Fibroblast of skin of left quadriceps (primary cell): ENCODE measurements around the gene SMIM22.

Experiments
- DNase-seq, 2 experiments: peaks; one replicate each; pipeline ENCODE4 v3.0.0-alpha.2; 2013; ENCODE audit warnings: low read depth in 2 of 2

SMIM22 gene, protein sequence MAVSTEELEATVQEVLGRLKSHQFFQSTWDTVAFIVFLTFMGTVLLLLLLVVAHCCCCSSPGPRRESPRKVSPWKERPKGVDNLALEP

DNA sequence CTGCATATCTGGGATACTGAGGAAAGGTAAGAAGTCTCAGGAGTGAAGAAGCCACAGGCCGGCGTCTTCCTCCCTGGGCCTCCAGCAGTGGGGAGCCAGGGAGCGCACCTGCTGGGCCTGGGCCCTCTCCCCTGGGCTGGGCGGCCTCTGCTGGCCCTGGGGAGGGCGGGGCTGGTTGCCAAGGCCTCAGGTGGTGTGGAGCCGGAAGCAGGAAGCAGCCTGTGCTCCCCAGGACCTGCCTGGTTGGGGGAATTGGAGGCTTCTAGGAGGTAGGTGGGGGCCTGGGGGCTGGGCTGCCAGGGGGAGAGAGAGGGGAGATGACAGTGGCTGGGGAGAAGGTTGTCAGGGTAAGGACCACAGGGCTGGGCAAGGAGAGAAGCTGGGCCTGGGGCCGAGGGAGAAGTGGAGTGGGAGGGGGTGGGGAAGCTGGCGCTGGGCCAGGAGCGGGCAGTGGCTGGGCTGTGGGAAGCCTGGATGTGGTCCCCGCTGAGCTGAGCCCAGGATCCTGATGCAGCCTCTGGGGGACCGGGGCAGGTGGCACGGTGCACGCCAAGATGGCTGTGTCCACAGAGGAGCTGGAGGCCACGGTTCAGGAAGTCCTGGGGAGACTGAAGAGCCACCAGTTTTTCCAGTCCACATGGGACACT, at the start of gene SMIM22:
Gene SMIM22 (plus strand): TSS at position 189 of the 647 bp plus-strand sequence. CDS start 366 bp downstream, at position 555.
- DNase-seq = no peak

DNA sequence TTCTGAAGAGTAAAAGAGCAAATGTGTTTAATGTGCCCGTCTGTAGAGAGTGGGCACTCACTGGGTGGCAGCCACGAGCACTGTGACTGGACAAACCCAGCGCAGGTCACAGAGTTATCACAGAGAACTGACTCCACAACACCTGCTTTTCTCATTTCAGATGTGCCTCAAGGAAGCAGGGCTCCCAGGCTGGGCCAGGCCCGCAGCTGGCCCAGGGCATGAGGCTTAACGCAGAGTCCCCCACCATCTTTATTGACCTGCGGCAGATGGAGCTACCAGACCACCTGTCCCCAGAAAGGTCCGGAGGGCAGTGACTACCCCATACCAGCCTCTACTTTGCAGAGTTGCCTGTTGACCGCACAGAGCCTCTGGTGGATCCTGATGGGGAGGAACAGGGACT, 49.0 kb upstream of the SMIM22 start:
- DNase-seq = no peak

DNA sequence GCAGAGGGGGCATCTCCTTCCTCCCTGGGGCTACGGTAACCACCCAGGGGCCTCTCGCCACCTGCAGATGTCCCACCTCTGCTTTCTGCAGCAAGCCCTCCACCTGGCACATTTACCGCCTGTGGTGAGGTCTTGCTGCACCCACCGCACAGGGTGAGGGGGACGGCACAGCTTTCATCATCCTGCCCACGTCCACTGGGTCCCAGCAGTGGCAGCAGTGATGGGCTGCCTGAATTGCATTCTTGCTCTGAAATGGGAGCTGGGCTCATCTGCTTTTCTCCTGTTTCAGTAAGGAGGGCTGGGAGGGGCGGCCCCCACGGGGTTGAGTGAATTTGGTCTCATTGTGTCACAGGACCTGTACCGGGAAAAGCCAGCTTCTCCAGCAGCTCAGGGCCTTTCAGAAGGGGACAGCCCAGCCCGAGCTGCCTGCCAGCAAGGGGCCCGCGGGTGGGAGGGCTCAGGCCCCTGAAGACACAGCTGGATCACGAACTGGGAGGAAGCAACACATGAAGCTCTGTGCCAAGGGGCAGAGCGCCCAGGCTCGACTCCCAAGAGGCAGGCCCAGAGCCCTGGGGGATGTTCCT, 48.1 kb upstream of the SMIM22 start:
- DNase-seq = no peak

DNA sequence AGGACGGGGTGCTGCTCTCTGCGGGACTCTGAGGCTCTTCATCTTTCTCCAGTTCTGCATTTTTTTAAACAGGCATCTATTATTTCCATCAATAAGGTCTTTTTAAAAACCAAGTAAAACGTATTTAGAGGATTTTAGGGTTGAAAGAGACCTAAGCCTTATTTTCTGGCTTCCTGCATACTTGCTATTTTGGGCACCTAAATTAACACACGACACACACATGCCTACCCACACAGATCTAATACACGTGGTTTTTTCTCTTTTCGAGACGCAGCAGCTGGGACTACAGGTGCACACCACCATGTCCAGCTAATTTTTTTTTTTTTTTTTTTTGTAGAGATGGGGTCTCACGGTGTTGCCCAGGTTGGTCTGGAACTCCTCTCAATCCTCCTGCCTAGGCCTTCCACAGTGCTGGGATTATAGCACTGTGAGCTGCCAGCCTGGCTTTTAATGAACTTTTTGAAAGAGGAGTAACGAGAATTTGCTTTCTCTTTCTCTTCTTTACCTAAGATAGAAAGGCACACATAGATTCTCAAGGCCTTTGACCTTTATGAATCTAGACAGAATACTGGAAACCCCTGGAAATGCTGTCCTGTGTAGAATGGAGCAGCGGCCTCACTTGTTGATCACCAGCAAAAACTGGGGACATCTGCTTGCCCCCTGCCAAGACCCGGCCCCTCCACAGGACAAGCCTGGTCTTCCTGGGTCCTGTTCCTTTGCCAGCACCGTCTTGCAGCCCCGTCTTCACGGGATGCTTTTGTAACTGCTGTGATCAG, 47.1 kb upstream of the SMIM22 start:
- no peak for DNase-seq

DNA sequence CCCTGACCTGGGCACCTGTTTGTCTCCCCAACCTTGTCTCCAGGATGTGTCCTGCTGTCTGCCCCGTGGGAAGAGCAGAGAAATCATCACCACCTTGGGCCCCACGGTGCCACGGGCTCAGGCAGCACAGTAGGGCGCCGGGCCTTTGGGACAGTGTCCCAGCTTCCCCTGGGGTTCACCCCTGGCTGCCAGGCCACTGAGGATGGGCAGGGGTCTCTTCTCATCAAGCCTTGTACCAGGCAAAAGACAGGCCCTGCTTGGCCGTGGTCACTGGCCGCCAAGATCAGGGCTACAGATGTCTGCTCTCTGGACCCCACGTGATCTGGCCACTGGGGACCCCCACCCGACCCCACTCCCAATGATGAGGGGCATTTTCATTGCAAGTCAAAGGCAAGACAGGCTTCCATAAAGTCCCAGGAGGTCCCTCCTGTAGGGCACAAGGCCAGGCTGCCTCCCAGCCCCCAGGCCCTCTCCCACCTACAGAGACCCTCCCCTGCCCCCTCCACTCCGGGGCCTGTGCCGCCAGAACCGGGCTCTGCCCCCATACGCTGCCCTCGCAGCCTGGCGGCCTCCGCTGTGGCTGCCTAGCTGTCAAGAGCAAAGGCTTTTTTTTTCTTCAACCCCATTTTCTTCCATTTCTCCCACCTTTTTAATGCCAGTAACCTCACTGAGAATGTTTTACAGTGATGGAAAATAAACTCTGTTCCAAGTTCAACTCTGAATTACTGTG, 46.3 kb upstream of the SMIM22 start:
- DNase-seq = no peak

DNA sequence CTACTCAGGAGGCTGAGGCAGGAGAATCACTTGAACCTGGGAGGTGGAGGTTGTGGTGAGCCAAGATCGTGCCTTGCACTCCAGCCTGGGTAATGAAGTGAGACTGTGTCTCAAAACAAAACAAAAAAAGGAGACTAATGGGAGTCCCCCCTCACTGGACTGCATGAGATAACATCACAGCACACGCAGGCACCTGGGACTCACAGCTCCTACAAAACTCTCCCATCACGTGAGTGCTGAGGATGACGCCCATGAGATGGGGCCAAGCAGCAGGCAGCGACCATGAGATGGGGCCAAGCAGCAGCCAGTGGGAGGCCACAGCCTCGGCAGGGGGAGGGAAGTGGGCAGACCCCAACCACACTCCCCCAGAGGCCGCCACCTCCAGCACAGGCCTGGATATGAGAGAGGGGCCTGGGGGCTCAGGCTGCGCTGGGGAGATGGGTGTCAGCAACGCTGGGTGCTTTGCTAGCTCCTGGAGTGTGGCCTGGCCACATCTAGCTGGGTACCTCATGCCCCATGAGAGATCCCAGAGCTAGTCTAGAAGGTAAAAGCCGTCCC, 45.4 kb upstream of the SMIM22 start:
- DNase-seq = no peak

DNA sequence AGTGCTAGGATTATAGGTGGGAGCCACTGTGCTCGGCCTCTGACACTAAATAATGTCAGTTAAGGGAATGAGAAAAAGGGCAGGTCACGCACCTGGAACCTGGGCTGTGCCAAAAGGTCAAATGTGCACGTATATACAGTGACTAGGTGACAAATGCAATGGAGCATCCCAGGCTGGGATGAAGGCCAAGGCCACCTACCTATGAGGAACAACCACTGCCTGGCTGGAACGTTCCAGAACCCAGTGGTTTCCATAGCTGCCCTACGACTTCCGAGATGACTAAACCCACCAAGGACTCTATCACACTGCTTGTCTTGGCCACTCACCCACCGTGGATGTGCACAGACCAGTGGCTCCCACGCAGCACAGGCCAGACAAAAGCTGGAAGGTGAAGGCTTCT, 44.3 kb upstream of the SMIM22 start:
- DNase-seq = no peak

DNA sequence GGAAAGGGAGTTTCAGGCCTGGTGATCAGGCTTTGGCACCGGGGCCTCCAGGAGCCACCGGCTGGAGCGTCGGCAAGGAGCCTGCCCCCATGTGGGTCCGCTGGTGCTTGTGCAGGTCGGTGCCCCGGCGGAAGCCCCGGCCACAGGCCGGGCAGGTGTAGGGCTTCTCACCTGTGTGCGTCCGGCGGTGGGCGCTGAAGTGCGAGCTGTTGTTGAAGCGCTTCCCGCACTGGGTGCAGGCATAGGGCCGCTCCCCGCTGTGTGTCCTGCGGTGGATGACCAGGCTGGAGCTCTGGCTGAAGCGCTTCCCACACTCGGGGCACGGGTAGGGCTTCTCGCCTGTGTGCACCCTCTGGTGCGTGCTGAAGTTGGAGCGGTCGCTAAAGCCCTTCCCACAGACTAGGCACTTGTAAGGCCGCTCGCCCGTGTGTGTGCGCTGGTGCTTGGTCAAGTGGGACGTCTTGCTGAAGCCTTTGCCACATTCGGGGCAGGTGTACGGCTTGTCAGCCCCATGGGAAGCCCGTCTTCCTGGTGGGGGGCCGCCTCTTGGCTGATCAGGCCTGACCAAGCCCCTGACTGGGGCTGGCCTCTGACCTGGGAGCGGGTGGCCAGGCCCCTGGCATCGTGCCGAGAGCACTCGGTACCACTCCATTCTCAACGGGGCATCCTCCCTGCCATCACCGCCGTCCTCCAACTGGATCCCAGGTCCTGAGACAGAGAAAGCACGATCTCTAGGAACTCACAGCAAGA, 42.6 kb upstream of the SMIM22 start:
- DNase-seq = no peak

DNA sequence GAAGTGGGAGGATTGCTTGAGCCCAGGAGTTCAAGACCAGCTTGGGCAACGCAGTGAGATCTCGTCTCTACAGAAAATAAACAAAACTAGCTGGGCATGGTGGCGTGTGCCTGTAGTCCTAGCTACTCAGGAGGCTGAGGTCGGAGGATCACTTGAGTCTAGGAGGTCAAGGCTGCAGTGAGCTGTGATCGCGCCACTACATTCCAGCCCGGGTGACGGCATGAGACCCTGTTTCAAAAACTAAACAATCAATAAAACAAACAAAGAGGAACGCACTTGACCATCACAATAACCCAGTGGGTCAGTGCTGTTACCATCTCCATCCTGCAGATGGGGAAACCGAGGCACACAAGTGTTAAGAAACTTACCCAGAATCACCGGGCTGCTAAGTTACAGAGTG, 41.9 kb upstream of the SMIM22 start:
- no peak for DNase-seq

DNA sequence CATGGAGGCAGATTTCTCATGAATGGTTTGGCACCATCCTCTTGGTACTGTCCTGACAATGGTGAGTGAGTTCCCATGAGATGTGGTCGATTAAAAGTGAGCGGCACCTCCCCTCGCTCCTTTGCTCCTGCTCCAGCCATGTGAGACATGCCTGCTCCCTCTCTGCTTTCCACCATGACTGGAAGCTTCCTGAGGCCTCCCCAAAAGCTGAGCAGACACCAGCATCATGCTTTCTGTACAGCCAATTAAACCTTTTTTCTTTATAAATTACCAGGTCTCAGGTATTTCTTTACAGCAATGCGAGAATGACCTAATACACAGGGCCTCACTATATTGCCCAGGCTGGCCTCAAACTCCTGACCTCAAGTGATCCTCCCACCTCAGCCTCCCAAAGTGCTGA, 40.3 kb upstream of the SMIM22 start:
- no peak for DNase-seq

DNA sequence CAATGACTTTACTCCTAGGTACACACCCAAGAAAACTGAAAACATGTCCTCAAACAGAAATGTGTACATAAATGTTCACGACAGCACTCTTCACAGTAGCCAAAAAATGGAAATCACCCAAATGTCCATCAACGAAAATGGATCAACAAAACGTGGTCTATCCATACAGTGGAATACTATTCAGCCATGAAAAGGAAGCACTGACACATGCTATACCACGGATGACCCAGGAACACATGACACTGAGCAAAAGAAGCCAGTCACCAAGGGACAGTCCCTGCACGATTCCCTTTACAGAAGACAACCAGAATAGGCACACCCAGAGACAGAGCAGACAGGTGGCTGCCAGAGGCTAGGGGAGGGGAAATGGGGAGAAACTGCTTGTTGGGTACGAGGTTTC, 39.5 kb upstream of the SMIM22 start:
- no peak for DNase-seq

DNA sequence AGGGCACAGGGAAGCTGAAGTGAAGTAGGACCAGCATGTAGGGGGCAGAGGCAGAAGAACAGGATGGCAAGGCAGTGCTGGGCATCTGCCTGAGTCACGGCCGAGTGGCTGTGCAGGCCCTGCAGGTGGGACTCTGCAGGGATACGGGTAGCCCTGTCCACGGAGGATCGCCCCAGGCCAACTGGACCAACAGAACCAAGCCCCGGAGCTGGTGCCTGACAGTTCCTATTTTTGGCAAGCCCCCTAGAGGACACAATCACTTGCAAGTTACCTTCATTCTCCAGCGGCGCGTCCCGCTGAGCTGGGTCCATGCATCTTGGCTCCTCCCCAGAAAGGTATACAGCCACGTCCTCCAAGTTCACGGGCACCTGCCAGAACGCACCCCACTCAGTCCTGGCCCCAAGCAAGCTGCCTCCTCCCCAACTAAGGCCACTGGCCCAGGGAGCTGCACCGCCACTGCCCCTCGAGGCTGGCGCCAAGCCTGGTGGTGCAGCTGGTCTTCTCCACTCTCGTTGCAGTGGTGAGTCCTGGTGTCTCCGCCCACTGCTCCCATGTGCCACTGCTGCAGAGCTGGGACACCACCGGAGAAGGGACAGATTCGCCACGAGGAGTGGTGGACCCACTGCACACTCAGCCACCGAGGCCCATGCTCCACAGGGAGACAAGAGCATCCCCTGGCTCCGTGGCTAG, 34.8 kb upstream of the SMIM22 start:
- no peak for DNase-seq

DNA sequence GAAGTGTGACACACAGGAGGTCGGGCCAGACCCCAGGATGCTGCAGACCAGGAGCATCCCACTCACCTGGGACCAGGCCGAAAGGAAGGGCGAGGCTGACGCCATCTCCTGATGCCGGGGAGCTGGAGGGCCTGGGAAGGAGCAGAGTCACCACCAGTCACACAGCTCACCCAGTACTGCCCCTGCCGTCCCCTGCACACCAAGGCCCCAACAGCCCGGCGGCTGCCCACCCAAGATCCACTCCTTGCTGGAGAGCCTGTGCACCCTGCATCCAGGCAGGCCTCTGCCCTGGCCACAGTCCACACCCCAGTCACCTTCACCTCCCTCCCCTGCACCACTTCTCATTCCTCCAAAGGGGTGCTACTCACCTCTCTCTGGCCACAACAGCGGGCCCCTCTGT, 33.0 kb upstream of the SMIM22 start:
- no peak for DNase-seq

DNA sequence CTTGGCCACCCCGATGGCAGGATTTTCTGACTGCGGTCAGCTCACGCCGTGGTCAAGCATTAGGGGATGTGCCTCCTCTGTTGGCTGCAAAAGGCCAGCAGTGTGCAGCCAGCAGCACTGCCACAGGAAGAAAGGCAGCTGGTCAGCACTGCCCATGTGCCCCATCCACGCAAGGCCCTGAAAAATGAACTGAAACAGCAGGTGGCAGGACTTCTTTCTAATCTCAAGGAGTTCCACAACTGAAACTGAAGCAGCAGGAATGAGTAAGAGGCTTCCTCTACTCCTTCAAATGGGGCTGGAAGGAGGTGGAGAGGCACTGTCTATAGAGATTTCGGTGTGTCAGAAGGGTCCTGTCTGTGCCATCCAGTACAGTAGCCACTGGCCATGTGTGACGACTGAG, 31.4 kb upstream of the SMIM22 start:
- no peak for DNase-seq

DNA sequence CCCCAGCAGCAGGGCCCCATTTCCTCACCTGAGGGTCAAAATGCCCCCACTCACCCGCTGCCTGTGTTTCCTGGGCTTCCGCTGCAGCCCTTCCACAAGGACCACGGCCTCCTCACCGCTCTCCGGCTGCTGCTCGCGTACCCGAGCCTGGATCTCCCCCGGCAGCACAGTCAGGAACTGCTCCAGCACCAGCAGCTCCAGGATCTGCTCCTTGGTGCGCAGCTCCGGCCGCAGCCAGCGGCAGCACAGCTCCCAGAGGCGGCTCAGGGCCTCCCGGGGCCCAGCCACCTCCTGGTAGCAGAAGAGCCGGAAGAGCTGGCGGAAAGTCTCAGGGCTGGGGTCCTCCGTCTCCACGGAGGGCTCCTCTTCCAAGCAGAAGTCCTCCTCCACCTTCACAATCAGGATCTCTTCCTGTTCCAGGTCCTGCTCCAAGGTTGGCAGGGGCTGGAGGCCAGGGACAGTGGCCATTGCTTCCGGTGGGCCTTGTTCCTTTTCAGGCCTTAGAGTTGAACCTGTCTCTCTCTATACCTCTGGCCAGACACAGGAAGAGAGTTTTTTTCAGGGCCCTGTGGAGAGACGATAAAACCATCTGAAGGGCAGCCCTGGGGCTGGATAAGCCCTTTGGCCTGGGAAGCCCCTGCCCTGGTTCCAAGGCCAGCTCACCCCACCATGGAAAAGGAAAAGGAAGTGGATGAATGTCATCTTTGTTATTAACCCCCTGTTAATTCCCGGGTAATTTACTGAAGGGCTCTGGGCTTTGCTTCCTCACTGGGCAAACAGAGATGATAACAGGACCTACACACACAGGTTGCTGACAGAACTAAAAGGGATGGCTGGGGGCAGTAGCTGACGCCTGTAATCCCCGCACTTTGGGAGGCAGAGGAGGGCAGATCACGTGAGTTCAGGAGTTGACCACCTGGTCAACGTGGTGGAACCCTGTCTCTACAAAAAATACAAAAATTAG, 29.4 kb upstream of the SMIM22 start:
- no peak for DNase-seq

DNA sequence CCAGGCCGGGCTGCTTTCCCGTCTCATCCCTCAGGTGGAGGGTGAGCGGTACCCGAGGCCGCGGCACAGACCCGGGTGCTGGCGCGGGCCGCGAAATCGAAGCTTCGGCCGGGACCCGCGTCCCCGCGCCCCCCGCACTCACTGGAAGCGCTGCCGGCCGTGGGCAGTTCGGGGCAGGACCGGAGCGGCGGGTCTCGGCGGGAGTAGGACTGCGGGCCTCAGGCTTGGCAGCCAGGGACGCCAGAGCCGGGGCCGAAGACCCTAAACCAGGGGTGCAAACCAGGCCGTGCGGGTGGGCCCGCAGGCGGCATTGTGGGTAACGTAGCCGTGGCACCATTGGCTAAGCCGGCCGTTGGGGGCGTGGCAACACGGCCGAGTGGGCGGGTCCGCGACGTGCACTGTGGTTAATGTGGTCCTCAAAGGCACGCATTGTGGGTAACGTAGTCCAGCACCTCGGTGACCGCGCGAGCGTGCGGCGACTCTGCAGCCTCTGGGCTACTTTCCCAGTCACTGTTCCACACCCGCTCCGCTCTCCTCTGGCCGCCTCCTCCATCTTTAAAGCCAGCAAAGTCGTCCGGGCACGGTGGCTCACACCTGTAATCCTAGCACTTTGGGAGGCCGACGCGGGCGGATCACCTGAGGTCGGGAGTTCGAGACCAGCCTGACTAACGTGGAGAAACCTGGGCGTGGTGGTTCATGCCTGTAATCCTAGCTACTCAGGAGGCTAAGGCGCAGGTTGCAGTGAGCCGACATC, 28.1 kb upstream of the SMIM22 start, which contains the start of gene ZNF500:
Gene ZNF500 (minus strand): TSS at position 288 of the 754 bp plus-strand sequence. CDS start 1,184 bp downstream, outside the sequence.
- DNase-seq = peak; percentile 86 to 87

DNA sequence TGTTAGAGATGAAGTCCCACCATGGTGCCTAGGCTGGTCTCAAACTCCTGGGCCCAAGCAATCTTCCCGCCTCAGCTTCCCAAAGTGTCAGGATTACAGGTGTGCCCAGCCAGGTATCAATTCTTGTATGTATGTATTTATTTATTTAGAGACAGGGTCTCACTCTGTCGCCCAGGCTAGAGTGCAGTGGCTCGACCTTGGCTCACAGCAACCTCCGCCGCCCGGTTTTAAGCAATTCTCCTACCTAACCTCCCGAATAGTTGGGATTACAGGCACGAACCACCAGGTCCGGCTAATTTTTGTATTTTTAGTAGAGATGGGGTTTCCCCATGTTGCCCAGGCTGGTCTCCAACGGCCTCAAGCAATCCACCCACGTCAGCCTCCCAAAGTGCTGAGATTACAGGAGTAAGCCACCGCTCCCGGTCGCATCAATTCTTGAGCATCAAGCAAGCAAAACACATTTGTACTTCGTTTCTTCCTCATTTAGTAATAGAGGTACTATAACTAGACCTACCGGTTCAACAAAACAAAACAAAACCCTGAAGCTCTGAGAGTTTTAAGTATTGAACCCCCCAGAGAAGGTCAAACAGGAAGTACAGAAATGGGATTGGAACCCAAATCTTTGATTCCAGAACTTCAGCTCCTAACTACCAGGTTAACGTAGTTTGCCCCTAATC, 27.2 kb upstream of the SMIM22 start:
- no peak for DNase-seq
